GM13976 (cell line): ENCODE results near the gene KRT72.

Experiments used
- DNase-seq: peaks from one replicate; pipeline ENCODE4 v3.0.0; 2012; ENCODE audit warnings: low spot score
- CTCF ChIP-seq: IDR thresholded peaks from 2 replicates; pipeline ENCODE4 v1.5.1; 2012; ENCODE audit warnings: borderline replicate concordance, mild to moderate bottlenecking; ENCODE audit not compliant: insufficient read depth; ENCODE audit errors: extremely low read depth, missing control alignments, control extremely low read depth
- in situ Hi-C: fragments of 300-500 bp; cut with MboI; formaldehyde crosslinking; loops from one replicate; pipeline ENCODE4 v1.12.0; 2022; ENCODE audit warnings: low sequenced_read_pairs, mixed read lengths, inconsistent platforms; ENCODE audit not compliant: unreplicated experiment

Gene KRT72

GRCh38 chr12:52645982-52646381, 44.7 kb upstream of the KRT72 start:
- no peak for TF ChIP-seq CTCF
- in situ Hi-C loops, result no loop called here
- DNase-seq, result no peak

- TF ChIP-seq CTCF, result no peak
- no peak for DNase-seq
- in situ Hi-C loops, result no loop called here
Observed at GRCh38 chr12:52645120-52645761, 44.0 kb upstream of the KRT72 start.

GRCh38 chr12:52644078-52644415, 42.8 kb upstream of the KRT72 start:
- TF ChIP-seq CTCF, result no peak
- in situ Hi-C loops, result no loop called here
- no peak for DNase-seq

- in situ Hi-C loops, result no loop called here
- TF ChIP-seq CTCF, result no peak
- no peak for DNase-seq
Observed at GRCh38 chr12:52643233-52644077, 42.2 kb upstream of the KRT72 start.

- in situ Hi-C loops, result no loop called here
- no peak for TF ChIP-seq CTCF
- no peak for DNase-seq
Observed at GRCh38 chr12:52641468-52641867, 40.2 kb upstream of the KRT72 start.

GRCh38 chr12:52637299-52637698, 36.0 kb upstream of the KRT72 start:
- no peak for DNase-seq
- in situ Hi-C loops, result no loop called here
- no peak for TF ChIP-seq CTCF
